Body of pancreas (tissue), 4 donors: ENCODE measurements around the gene TMEM86B. TPM values are rescaled to one million over a fixed set of nuclear protein-coding genes. Genes with fewer than 3 reads are reported as not detected.

Source experiments
- ATAC-seq: fragments of 150-250 bp; one replicate; pipeline ENCODE4 v1.9.1; 2016
- DNase-seq, 4 donors: peaks; one replicate each; pipeline ENCODE4 v3.0.0-alpha.2; 2019
- H3K27ac ChIP-seq, 4 donors: fragments of 200-600 bp; sonication (generic); 1 replicate in 3 of 4; 2 replicates in 1 of 4; pipeline versions ENCODE4 v1.5.1 to v1.6.1; 2016 to 2019; ENCODE audit warnings: mild to moderate bottlenecking in 1 of 4, mixed read lengths in 1 of 4, moderate library complexity in 1 of 4
- H3K27me3 ChIP-seq, 2 donors: fragments of 200-600 bp; sonication (generic); one replicate each; pipeline ENCODE4 v1.6.0; 2016; ENCODE audit warnings: mild to moderate bottlenecking in 1 of 2
- H3K36me3 ChIP-seq, 2 donors: fragments of 200-600 bp; sonication (generic); replicated peaks in 1 of 2; 2 replicates each; pipeline ENCODE4 v1.5.1; 2016; ENCODE audit warnings: low read depth in 2 of 2; ENCODE audit not compliant: insufficient read depth in 1 of 2
- H3K4me1 ChIP-seq: fragments of 200-600 bp; sonication (generic); one replicate; pipeline ENCODE4 v1.6.0; 2016
- H3K4me3 ChIP-seq, 2 donors: fragments of 200-600 bp; sonication (generic); 1 replicate in 1 of 2; 2 replicates in 1 of 2; pipeline ENCODE4 v1.5.1; 2016 to 2019
- H3K9me3 ChIP-seq, 3 donors: fragments of 200-600 bp; sonication (generic); 1 replicate in 2 of 3; 2 replicates in 1 of 3; pipeline ENCODE4 v1.5.1; 2016
- CTCF ChIP-seq, 7 experiments: fragments of 450-650 bp in 4 of 7; fragments of 200-600 bp in 3 of 7; sonication (generic) in 3 of 7; IDR thresholded peaks; one replicate each; pipeline ENCODE4 v1.5.1; 2016 to 2019; ENCODE audit warnings: antibody characterized with exemption in 7 of 7
- POLR2A ChIP-seq, 3 donors: fragments of 450-650 bp; IDR thresholded peaks; one replicate each; pipeline ENCODE4 v1.6.1; 2016; ENCODE audit warnings: antibody characterized with exemption in 3 of 3, mild to moderate bottlenecking in 2 of 3
- WGBS, 2 donors: methylation state at CpG; one replicate each; pipeline ENCODE4 v1.1.5; 2017; 5-methylcytosine and 5-hydroxymethylcytosine counted together
- intact Hi-C: fragments of 100-400 bp; cut with DNase I; formaldehyde crosslinking; loops from one replicate; pipeline ENCODE4 v1.15.1; 2023
- total RNA-seq, 2 donors: library from RNA; depleted of rRNA; stranded (reverse); fragments of >200 nt; gene quantifications; one replicate each; pipeline ENCODE4 v1.1.0, GENCODE V29; 2016

TMEM86B gene
- total RNA-seq, 2 donors from 2014 or later, result 1.6 to 3.0 TPM

- Histone ChIP-seq H3K4me3 (no peak overlapping the region), H3K36me3 (peaks cover 0 to 5% of the 10 kb centered on the region in 2 donors), H3K27me3 (no peaks in the 10 kb centered on the region), H3K4me1 (peaks cover 14% of the 10 kb centered on the region), H3K9me3 (no peaks in the 10 kb centered on the region), H3K27ac (no peak overlapping the region)
- ATAC-seq (no peak), DNase-seq (no peak)
- no peak for TF ChIP-seq CTCF (IDR thresholded peaks at IDR 0.05)
- TF ChIP-seq POLR2A (IDR thresholded peaks at IDR 0.05), result no peak
- 89 to 95% methylated on average over 11 to 18 of the region's 18 CpGs for WGBS, 2 donors
- intact Hi-C loops, result no loop called here
These were observed 21.9 kb upstream of the TMEM86B start for GRCh38 chr19:55250262-55251036.

- no peak overlapping the region for H3K4me3 ChIP-seq
- ATAC-seq, result no peak
- H3K27me3 ChIP-seq, result no peaks in the 10 kb centered on the region
- no peak for TF ChIP-seq POLR2A (IDR thresholded peaks at IDR 0.05)
- TF ChIP-seq CTCF (IDR thresholded peaks at IDR 0.05), result no peak
- peaks cover 5 to 7% of the 10 kb centered on the region in 2 donors for H3K36me3 ChIP-seq
- no peak overlapping the region for H3K27ac ChIP-seq
- H3K4me1 ChIP-seq, result peaks cover 8% of the 10 kb centered on the region
- intact Hi-C loops, result no loop called here
- H3K9me3 ChIP-seq, result no peaks in the 10 kb centered on the region
- DNase-seq, result no peak
- WGBS, 2 donors, result 88 to 98% methylated on average over 10 to 11 of the region's 11 CpGs
These were observed 21.3 kb upstream of the TMEM86B start for GRCh38 chr19:55249841-55250240.

- Histone ChIP-seq H3K36me3 (peaks cover 7 to 13% of the 10 kb centered on the region in 2 donors), H3K27me3 (no peaks in the 10 kb centered on the region), H3K9me3 (no peaks in the 10 kb centered on the region), H3K4me3 (no peak overlapping the region), H3K4me1 (no peaks in the 10 kb centered on the region), H3K27ac (no peak overlapping the region)
- WGBS, 2 donors, result 76 to 88% methylated on average over 5 to 8 of the region's 9 CpGs
- DNase-seq (no peak), ATAC-seq (no peak)
- TF ChIP-seq CTCF (IDR thresholded peaks at IDR 0.05) (no peak), POLR2A (IDR thresholded peaks at IDR 0.05) (no peak)
- intact Hi-C loops, result no loop called here
These were observed 20.1 kb upstream of the TMEM86B start for GRCh38 chr19:55248704-55249103.

GRCh38 chr19:55248166-55248675 is 19.7 kb upstream of the TMEM86B start:
- Histone ChIP-seq H3K4me3 (no peak overlapping the region), H3K9me3 (no peaks in the 10 kb centered on the region), H3K36me3 (peaks cover 7 to 13% of the 10 kb centered on the region in 2 donors), H3K4me1 (no peaks in the 10 kb centered on the region), H3K27me3 (no peaks in the 10 kb centered on the region), H3K27ac (no peak overlapping the region)
- TF ChIP-seq POLR2A (IDR thresholded peaks at IDR 0.05), result no peak
- no peak for TF ChIP-seq CTCF (IDR thresholded peaks at IDR 0.05)
- ATAC-seq (no peak), DNase-seq (no peak)
- intact Hi-C loops, result no loop called here
- WGBS, 2 donors, result 74 to 77% methylated on average over 4 to 10 of the region's 10 CpGs
